ENCODE data around the gene PDZK1IP1. TPM values are rescaled to one million over a fixed set of nuclear protein-coding genes. Genes with fewer than 3 reads are reported as not detected.
"Not testable (repeated sequence)": the region's sequence is repeated elsewhere in the genome, so short reads cannot be mapped to it uniquely, and the experiment has no call there.

Gene PDZK1IP1
- total RNA-seq, 2 donors from 2014 or later: 30.6 TPM; not detected in 1

- H3K4me1 Mint-ChIP-seq: peaks cover 15% of the 10 kb centered on the region
- H3K27ac Mint-ChIP-seq: peak overlapping the region; percentile 81
- ATAC-seq (no peak), DNase-seq (no peak)
- peaks cover 6% of the 10 kb centered on the region for H3K36me3 Mint-ChIP-seq (ENCODE audit: low read depth)
- peak overlapping the region; percentile 89 for H3K4me3 Mint-ChIP-seq
- H3K27me3 Mint-ChIP-seq: peaks cover 64% of the 10 kb centered on the region
- H3K9me3 ChIP-seq (ENCODE audit: control insufficient read depth, low read length, poor library complexity, severe bottlenecking): no peaks in the 10 kb centered on the region
Measured at GRCh38 chr1:47178654-47179016, 11.2 kb downstream of the PDZK1IP1 start.

- ATAC-seq (no peak), DNase-seq (no peak)
- peaks cover 6% of the 10 kb centered on the region for H3K36me3 Mint-ChIP-seq (ENCODE audit: low read depth)
- no peak overlapping the region for H3K4me3 Mint-ChIP-seq
- H3K27me3 Mint-ChIP-seq: peaks cover 58% of the 10 kb centered on the region
- peaks cover 15% of the 10 kb centered on the region for H3K4me1 Mint-ChIP-seq
- no peaks in the 10 kb centered on the region for H3K9me3 ChIP-seq (ENCODE audit: control insufficient read depth, low read length, poor library complexity, severe bottlenecking)
- no peak overlapping the region for H3K27ac Mint-ChIP-seq
Measured at GRCh38 chr1:47178020-47178419, 11.8 kb downstream of the PDZK1IP1 start.

DNA sequence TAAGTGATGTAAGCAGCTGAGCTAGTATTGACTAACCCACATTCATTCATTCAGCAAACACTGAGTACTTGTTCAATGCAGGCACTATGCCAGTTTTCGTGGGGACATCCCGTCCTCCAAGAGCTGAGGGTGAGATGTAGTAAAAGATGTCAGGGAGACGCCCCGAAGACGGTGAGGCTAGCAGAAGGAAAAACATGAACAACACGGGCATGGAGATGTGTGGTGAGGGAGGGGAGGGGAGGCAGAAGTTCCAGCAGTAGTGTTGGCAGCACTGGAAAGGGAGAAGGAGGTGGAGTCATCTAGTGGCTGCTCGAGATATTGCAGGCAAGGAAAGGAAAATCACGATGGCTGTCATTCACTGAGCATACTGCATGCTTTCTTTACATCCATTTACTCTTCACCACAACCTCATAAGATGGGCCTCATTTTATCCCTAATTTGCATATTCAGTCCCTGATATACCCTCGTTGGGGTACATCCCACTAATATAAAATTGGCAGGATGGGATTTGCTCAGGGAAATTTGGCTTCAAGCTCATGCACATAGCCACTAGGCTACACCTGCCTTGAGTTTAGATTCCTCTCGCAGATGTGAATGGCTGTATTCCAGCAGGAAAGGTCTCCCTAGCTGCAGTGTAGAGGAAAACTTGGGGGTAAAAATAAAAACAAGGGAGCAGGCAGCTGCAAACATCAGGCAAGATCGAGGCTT, 14.5 kb downstream of the PDZK1IP1 start:
- H3K9me3 ChIP-seq (ENCODE audit: control insufficient read depth, low read length, poor library complexity, severe bottlenecking): no peaks in the 10 kb centered on the region
- Mint-ChIP-seq H3K27ac (no peak overlapping the region), H3K27me3 (peaks cover 41% of the 10 kb centered on the region), H3K36me3 (ENCODE audit: low read depth) (peaks cover 2% of the 10 kb centered on the region), H3K4me3 (no peak overlapping the region), H3K4me1 (peaks cover 15% of the 10 kb centered on the region)
- DNase-seq (peak in 1 of 3 donors; percentile 23), ATAC-seq (peak; percentile 68)

DNA sequence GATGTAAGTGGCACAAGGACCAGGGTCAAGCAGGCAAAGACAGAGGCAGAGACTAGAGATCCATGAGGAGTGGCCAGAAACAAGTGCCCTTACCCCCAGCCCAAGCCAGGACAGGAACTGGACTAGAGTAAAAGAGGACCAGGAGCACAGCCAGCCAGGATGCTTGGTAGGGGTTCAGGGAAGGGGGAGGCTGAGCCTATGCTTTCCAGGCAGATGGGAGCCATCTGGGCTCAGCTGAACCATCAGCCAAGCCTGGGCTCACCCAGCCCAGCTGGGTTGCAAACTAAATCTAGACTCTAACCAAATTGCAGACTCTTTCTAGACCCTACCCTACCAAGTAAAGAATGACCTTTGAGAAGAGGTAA, 15.2 kb downstream of the PDZK1IP1 start:
- H3K9me3 ChIP-seq (ENCODE audit: control insufficient read depth, low read length, poor library complexity, severe bottlenecking): no peaks in the 10 kb centered on the region
- Mint-ChIP-seq H3K27me3 (peaks cover 37% of the 10 kb centered on the region), H3K36me3 (ENCODE audit: low read depth) (peaks cover 2% of the 10 kb centered on the region), H3K4me1 (peaks cover 14% of the 10 kb centered on the region), H3K27ac (no peak overlapping the region), H3K4me3 (no peak overlapping the region)
- no peak for ATAC-seq
- no peak for DNase-seq

GRCh38 chr1:47172782-47173181, 17.1 kb downstream of the PDZK1IP1 start:
- Mint-ChIP-seq H3K27ac (no peak overlapping the region), H3K27me3 (peaks cover 24% of the 10 kb centered on the region), H3K4me3 (no peak overlapping the region), H3K36me3 (ENCODE audit: low read depth) (no peaks in the 10 kb centered on the region), H3K4me1 (peaks cover 6% of the 10 kb centered on the region)
- ATAC-seq (no peak), DNase-seq (no peak)
- no peaks in the 10 kb centered on the region for H3K9me3 ChIP-seq (ENCODE audit: control insufficient read depth, low read length, poor library complexity, severe bottlenecking)

DNA sequence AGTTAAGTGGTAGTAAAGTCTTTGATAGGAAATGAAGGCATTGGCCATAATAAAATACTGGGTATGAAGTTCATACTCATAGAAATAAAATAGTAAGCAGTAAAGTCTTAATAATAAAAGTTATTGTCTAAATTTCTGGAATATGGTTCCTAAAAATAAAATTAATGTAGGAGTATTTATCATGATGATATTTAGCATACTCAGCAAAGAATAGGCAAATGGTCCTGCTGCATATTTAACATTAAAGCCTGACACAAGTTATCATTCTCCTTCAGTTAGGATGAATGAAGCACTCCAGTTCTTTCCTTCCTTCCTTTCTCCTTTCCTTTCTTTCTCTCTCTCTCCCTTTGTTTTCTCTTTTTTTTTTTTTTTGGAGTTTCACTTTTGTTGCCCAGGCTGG, 25.3 kb downstream of the PDZK1IP1 start:
- DNase-seq (no peak), ATAC-seq (no peak)
- peaks cover 38% of the 10 kb centered on the region for H3K27me3 Mint-ChIP-seq
- no peak overlapping the region for H3K4me3 Mint-ChIP-seq
- H3K27ac Mint-ChIP-seq: no peak overlapping the region
- no peaks in the 10 kb centered on the region for H3K9me3 ChIP-seq (ENCODE audit: control insufficient read depth, low read length, poor library complexity, severe bottlenecking)
- no peaks in the 10 kb centered on the region for H3K36me3 Mint-ChIP-seq (ENCODE audit: low read depth)
- no peaks in the 10 kb centered on the region for H3K4me1 Mint-ChIP-seq

GRCh38 chr1:47161298-47162040, 28.4 kb downstream of the PDZK1IP1 start:
- DNase-seq (no peak), ATAC-seq (no peak)
- Mint-ChIP-seq H3K36me3 (ENCODE audit: low read depth) (no peaks in the 10 kb centered on the region), H3K4me3 (no peak overlapping the region), H3K4me1 (no peaks in the 10 kb centered on the region), H3K27ac (no peak overlapping the region), H3K27me3 (peaks cover 26% of the 10 kb centered on the region)
- H3K9me3 ChIP-seq (ENCODE audit: control insufficient read depth, low read length, poor library complexity, severe bottlenecking): no peaks in the 10 kb centered on the region

- Mint-ChIP-seq H3K4me1 (no peaks in the 10 kb centered on the region), H3K27ac (no peak overlapping the region), H3K4me3 (no peak overlapping the region), H3K27me3 (peaks cover 20% of the 10 kb centered on the region), H3K36me3 (ENCODE audit: low read depth) (no peaks in the 10 kb centered on the region)
- H3K9me3 ChIP-seq (ENCODE audit: control insufficient read depth, low read length, poor library complexity, severe bottlenecking): no peaks in the 10 kb centered on the region
- DNase-seq (no peak), ATAC-seq (no peak)
Measured at GRCh38 chr1:47160716-47161115, 29.1 kb downstream of the PDZK1IP1 start.

DNA sequence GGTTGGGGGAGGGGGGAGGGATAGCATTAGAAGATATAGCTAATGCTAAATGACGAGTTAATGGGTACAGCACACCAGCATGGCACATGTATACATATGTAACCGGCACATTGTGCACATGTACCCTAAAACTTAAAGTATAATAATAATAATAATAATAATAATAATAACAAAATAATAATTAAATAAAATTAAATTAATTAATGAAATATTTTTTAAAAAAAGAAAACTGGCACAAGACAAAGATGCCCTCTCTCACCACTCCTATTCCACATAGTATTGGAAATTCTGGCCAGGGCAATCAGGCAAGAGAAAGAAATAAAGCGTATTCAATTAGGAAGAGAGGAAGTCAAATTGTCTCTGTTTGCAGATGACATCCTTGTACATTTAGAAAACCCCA, 31.9 kb downstream of the PDZK1IP1 start:
- ATAC-seq; H3K9me3 ChIP-seq (ENCODE audit: control insufficient read depth, low read length, poor library complexity, severe bottlenecking); DNase-seq; H3K4me3 Mint-ChIP-seq; H3K36me3 Mint-ChIP-seq (ENCODE audit: low read depth); H3K27ac Mint-ChIP-seq; H3K4me1 Mint-ChIP-seq: not testable (repeated sequence)
- H3K27me3 Mint-ChIP-seq: peaks cover 21% of the 10 kb centered on the region

DNA sequence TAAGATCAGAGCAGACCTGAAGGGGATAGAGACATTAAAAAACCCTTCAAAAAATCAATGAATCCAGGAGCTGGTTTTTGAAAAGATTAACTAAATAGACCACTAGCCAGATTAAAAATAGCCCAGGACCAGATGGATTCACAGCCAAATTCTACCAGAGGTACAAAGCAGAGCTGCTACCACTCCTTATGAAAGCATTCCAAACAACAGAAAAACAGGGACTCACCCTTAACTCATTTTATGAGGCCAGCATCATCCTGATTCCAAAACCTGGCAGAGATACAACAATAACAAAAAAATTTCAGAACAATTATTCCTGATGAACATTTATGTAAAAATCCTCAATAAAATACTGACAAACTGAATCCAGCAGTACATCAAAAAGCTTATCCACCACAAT, 33.4 kb downstream of the PDZK1IP1 start:
- not testable (repeated sequence) for H3K4me3 Mint-ChIP-seq; H3K9me3 ChIP-seq (ENCODE audit: control insufficient read depth, low read length, poor library complexity, severe bottlenecking); ATAC-seq; DNase-seq; H3K4me1 Mint-ChIP-seq; H3K36me3 Mint-ChIP-seq (ENCODE audit: low read depth); H3K27ac Mint-ChIP-seq
- H3K27me3 Mint-ChIP-seq: peaks cover 23% of the 10 kb centered on the region

- DNase-seq; H3K36me3 Mint-ChIP-seq (ENCODE audit: low read depth); ATAC-seq; H3K9me3 ChIP-seq (ENCODE audit: control insufficient read depth, low read length, poor library complexity, severe bottlenecking); H3K4me1 Mint-ChIP-seq; H3K4me3 Mint-ChIP-seq; H3K27ac Mint-ChIP-seq: not testable (repeated sequence)
- H3K27me3 Mint-ChIP-seq: peaks cover 68% of the 10 kb centered on the region
Measured at GRCh38 chr1:47149162-47149561, 40.7 kb downstream of the PDZK1IP1 start.

DNA sequence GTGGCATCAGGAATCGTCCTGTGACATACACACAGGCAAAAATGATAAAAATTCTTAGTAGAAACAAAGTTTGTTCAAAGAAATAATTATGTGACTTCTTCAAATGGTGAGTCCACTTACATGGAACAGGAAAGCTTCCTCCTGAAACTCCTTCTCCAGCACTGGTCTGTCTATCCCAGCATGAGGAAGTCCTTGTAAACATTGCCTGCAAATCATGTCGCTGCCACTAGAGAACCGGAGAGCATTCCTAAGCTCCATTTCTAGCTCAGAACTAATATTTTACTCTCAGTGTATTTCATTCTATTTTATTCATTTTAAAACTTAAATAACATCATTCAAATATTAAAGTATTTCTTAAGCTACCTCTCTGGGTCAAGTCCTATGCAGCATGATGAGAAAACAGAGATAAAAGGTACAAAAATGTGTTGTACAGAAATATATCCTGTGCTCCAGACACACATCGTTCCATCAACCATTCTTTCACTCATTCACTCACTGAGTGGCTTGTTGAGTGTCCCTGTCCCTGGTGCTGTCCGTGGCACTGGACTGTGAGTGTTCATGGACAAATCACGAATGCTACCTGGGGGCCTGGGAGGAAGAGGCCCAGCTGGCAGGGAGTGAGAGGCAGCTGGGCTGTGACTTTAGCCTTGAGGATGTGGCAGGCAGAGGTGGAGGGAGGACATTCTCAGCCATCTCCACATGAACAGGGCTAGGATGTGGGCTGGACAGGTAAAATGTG, 42.6 kb downstream of the PDZK1IP1 start:
- H3K27me3 Mint-ChIP-seq: peaks cover 57% of the 10 kb centered on the region
- ATAC-seq (no peak), DNase-seq (no peak)
- no peak overlapping the region for H3K4me3 Mint-ChIP-seq
- peaks cover 3% of the 10 kb centered on the region for H3K4me1 Mint-ChIP-seq
- no peak overlapping the region for H3K27ac Mint-ChIP-seq
- H3K36me3 Mint-ChIP-seq (ENCODE audit: low read depth): peaks cover 5% of the 10 kb centered on the region
- no peaks in the 10 kb centered on the region for H3K9me3 ChIP-seq (ENCODE audit: control insufficient read depth, low read length, poor library complexity, severe bottlenecking)

GRCh38 chr1:47146495-47146894, 43.3 kb downstream of the PDZK1IP1 start:
- peaks cover 58% of the 10 kb centered on the region for H3K27me3 Mint-ChIP-seq
- not testable (repeated sequence) for H3K4me1 Mint-ChIP-seq

More at GRCh38 chr1:47146495-47146894, 43.3 kb downstream of the PDZK1IP1 start:
- not testable (repeated sequence) for ATAC-seq; H3K4me3 Mint-ChIP-seq; DNase-seq; H3K36me3 Mint-ChIP-seq (ENCODE audit: low read depth); H3K27ac Mint-ChIP-seq; H3K9me3 ChIP-seq (ENCODE audit: control insufficient read depth, low read length, poor library complexity, severe bottlenecking)
